Measurements from ENCODE around the gene TMEM139. TPM values are rescaled to one million over a fixed set of nuclear protein-coding genes. Genes with fewer than 3 reads are reported as not detected.

The TMEM139 gene
- 0.34 and 0.47 TPM in 2 replicates for total RNA-seq

DNA sequence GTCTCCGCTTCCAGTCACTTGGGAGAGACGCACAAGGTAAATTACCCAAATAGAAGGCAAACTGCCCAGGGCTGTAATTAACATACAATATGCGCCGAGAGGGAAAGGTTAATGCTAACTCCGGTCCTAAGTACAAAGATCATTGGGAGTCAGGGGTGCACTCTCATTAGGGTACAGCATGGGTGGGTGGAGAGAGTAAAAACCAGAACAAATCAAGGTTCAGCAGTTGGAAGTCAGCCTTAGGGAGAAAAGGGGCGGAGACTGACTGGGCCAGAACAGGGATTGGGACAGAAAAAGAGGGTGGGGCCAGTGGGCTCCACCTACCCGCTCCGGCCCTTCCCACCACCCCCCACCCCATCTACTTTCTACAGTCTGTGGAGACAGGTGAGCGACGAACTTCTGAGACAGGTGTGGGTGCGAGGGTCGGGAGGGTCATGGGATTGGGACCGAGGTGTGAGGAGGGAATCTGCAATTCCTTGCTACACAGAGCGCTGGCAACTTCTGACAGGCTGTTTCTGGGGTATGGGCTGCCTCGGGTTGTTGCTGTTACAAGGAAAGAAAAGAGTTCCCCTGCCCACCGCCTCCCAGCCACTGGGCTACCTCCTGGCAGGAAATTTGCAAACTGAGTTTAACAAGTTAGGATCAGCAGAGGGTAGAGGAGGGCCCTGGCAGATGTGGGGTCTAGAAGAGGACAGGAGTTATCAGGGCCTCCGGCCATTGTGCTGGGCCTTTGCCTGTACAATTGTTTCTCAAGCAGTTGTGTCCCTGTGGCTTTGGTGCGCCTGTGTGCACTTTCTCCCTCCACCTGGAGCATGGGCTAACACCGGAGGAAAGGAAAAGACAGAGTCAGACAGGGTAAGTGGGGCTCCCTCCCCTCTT lies at the start of gene TMEM139:
Gene TMEM139 (plus strand): TSS at position 368 of the 879 bp plus-strand sequence. CDS start 1,000 bp downstream, outside the sequence.
- DNase-seq (no peak), ATAC-seq (ENCODE audit: low read depth) (no peak)
- Mint-ChIP-seq H3K4me3 (peak within 1 kb of the TSS; percentile 59), H3K4me1 (peaks cover 43% of the 10 kb centered on the region), H3K27ac (peak within 1 kb of the TSS; percentile 80), H3K36me3 (ENCODE audit: low read depth) (peaks cover 8% of the 10 kb centered on the region), H3K27me3 (no peaks in the 10 kb centered on the region), H3K9me3 (no peaks in the 10 kb centered on the region)
- POLR2A ChIA-PET = interaction anchor here (1.0 to 1.9 kb wide), 2 partner anchors 20 to 21 kb away, joined by 4 to 7 read pairs; partner anchors contain the start of gene GSTK1
- TF ChIP-seq, protein P1, sequence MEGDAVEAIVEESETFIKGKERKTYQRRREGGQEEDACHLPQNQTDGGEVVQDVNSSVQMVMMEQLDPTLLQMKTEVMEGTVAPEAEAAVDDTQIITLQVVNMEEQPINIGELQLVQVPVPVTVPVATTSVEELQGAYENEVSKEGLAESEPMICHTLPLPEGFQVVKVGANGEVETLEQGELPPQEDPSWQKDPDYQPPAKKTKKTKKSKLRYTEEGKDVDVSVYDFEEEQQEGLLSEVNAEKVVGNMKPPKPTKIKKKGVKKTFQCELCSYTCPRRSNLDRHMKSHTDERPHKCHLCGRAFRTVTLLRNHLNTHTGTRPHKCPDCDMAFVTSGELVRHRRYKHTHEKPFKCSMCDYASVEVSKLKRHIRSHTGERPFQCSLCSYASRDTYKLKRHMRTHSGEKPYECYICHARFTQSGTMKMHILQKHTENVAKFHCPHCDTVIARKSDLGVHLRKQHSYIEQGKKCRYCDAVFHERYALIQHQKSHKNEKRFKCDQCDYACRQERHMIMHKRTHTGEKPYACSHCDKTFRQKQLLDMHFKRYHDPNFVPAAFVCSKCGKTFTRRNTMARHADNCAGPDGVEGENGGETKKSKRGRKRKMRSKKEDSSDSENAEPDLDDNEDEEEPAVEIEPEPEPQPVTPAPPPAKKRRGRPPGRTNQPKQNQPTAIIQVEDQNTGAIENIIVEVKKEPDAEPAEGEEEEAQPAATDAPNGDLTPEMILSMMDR (IDR thresholded peaks at IDR 0.05) = no peak
- CTCF ChIA-PET = no interaction called here
- intact Hi-C loops (cut with micrococcal nuclease) = loop anchor here (10.0 kb wide), 3 partner anchors 430 to 1550 kb away; partner anchors contain the start of genes EPHB6, TCAF1 and TPK1

DNA sequence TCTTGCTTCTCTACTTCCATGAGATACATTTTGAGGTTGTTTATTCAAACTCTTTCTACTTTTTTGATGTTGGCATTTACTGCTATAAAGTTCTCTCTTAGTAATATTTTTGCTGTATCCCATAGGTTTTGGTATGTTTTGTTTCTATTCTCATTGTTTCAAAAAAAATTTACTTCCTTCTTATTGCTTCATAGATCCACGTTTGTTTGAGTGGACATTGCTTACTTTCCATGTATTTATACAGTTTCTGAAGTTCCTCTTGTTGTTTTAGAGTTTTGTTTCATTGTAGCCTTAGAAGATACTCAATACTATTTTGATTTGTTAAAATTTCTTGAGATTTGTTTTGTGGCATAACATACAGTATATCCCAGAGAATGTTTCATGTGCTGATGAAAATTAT lies 49.2 kb upstream of the TMEM139 start:
- H3K4me1 Mint-ChIP-seq = no peaks in the 10 kb centered on the region
- H3K27ac Mint-ChIP-seq = no peak overlapping the region
- TF ChIP-seq, protein P1 (IDR thresholded peaks at IDR 0.05) = no peak
- intact Hi-C loops (cut with micrococcal nuclease) = no loop called here
- DNase-seq = no peak
- H3K27me3 Mint-ChIP-seq = peaks cover 6% of the 10 kb centered on the region
- H3K9me3 Mint-ChIP-seq = peaks cover 21% of the 10 kb centered on the region
- POLR2A ChIA-PET = no interaction called here
- no peak overlapping the region for H3K4me3 Mint-ChIP-seq
- no peak for ATAC-seq (ENCODE audit: low read depth)
- CTCF ChIA-PET = interaction anchor here (1.3 kb wide), 1 partner anchor 27 kb away, joined by 3 read pairs; no protein-coding TSS in a partner anchor
- H3K36me3 Mint-ChIP-seq (ENCODE audit: low read depth) = no peaks in the 10 kb centered on the region

DNA sequence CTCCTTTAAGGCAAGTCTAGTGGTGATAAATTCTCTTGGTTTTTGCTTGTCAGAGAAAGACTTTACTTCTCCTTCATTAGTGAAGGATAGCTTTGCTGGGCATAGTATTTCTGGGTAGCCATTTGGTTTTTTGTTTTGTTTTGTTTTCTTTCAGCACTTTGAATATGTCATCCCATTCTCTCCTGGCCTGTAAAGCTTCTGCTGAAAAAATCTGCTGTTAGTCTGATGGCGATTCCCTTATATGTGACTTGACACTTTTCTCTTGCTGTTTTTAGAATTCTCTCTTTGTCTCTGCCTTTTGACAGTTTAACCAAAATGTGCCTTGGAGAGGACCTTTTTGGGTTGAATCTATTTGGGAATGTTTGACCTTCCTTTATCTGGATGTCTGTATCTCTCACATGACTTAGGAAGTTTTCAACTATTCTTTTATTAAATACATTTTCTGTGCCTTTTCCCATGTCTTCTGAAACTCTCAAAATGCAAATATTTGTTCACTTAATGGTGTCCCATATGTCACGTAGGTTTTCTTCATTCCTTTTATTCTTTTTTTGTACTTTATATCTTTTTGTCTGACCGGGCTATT lies 48.3 kb upstream of the TMEM139 start:
- Mint-ChIP-seq H3K36me3 (ENCODE audit: low read depth) (no peaks in the 10 kb centered on the region), H3K27ac (no peak overlapping the region), H3K4me3 (no peak overlapping the region), H3K27me3 (peaks cover 10% of the 10 kb centered on the region), H3K9me3 (peaks cover 21% of the 10 kb centered on the region), H3K4me1 (peaks cover 2% of the 10 kb centered on the region)
- no peak for ATAC-seq (ENCODE audit: low read depth)
- CTCF ChIA-PET = interaction anchor here (1.1 to 1.3 kb wide), 2 partner anchors 21 to 26 kb away, joined by 3 to 5 read pairs; no protein-coding TSS in a partner anchor
- POLR2A ChIA-PET = no interaction called here
- intact Hi-C loops (cut with micrococcal nuclease) = no loop called here
- no peak for DNase-seq
- TF ChIP-seq, protein P1 (IDR thresholded peaks at IDR 0.05) = no peak

DNA sequence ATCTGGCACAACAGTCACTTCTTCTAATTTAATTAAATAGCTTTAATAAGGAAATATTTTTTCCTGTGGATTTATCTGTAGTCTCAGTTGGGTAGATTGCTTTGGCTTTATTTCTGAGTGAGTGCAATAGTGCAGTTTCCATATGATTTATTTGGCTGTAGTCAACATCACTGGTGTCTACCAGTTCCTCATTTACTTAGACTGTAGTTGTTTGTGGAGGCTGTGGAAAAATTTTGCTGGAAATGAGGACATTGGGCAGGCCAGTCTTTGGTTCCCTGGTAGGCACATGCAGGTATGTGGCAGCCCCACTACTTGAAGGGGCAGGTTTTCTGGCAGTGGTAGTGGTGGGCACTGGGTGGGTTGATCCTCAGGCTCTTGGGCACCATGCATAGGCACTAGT lies 47.4 kb upstream of the TMEM139 start:
- intact Hi-C loops (cut with micrococcal nuclease) = no loop called here
- ChIA-PET CTCF (interaction anchor here (1.1 kb wide), 1 partner anchor 22 kb away, joined by 5 read pairs; no protein-coding TSS in a partner anchor), POLR2A (no interaction called here)

More for the DNA sequence above, 47.4 kb upstream of the TMEM139 start:
- no peak for DNase-seq
- TF ChIP-seq, protein P1 (IDR thresholded peaks at IDR 0.05) = no peak
- Mint-ChIP-seq H3K27me3 (peaks cover 14% of the 10 kb centered on the region), H3K27ac (no peak overlapping the region), H3K9me3 (peaks cover 21% of the 10 kb centered on the region), H3K36me3 (ENCODE audit: low read depth) (no peaks in the 10 kb centered on the region), H3K4me1 (peaks cover 2% of the 10 kb centered on the region), H3K4me3 (no peak overlapping the region)
- ATAC-seq (ENCODE audit: low read depth) = no peak

Measured in activated B cell treated with CpG ODN at 0.5 μM for 24 hours (primary cell).